ENCODE measurements around the gene CFDP1.

The CFDP1 gene

GRCh38 chr16:75394941-75395340, 38.4 kb downstream of the CFDP1 start:
- Histone ChIP-seq H3K4me3 (ENCODE audit: low read depth in 1 of 2, low read length in 2 of 2) (no peak overlapping the region), H3K9ac (ENCODE audit: low read length) (no peak overlapping the region), H3K4me1 (ENCODE audit: insufficient read depth, low read length) (no peaks in the 10 kb centered on the region), H3K27ac (ENCODE audit: low read depth, low read length) (no peak overlapping the region), H3K36me3 (ENCODE audit: insufficient read depth, low read length) (peaks cover 16% of the 10 kb centered on the region), H3K9me3 (ENCODE audit: low read length) (no peaks in the 10 kb centered on the region), H3K27me3 (ENCODE audit: control insufficient read depth in 1 of 2, insufficient read depth in 2 of 2, low read length in 2 of 2) (no peaks in the 10 kb centered on the region)

GRCh38 chr16:75392906-75393305, 40.4 kb downstream of the CFDP1 start:
- H3K27ac ChIP-seq (ENCODE audit: low read depth, low read length), result no peak overlapping the region
- no peak overlapping the region for H3K9ac ChIP-seq (ENCODE audit: low read length)
- H3K4me3 ChIP-seq (ENCODE audit: low read depth in 1 of 2, low read length in 2 of 2), result no peak overlapping the region
- H3K9me3 ChIP-seq (ENCODE audit: low read length), result no peaks in the 10 kb centered on the region
- H3K27me3 ChIP-seq (ENCODE audit: control insufficient read depth in 1 of 2, insufficient read depth in 2 of 2, low read length in 2 of 2), result no peaks in the 10 kb centered on the region
- H3K4me1 ChIP-seq (ENCODE audit: insufficient read depth, low read length), result no peaks in the 10 kb centered on the region
- peaks cover 16% of the 10 kb centered on the region for H3K36me3 ChIP-seq (ENCODE audit: insufficient read depth, low read length)

- Histone ChIP-seq H3K4me3 (ENCODE audit: low read depth in 1 of 2, low read length in 2 of 2) (no peak overlapping the region), H3K4me1 (ENCODE audit: insufficient read depth, low read length) (no peaks in the 10 kb centered on the region), H3K27me3 (ENCODE audit: control insufficient read depth in 1 of 2, insufficient read depth in 2 of 2, low read length in 2 of 2) (no peaks in the 10 kb centered on the region), H3K9ac (ENCODE audit: low read length) (no peak overlapping the region), H3K36me3 (ENCODE audit: insufficient read depth, low read length) (peaks cover 16% of the 10 kb centered on the region), H3K27ac (ENCODE audit: low read depth, low read length) (no peak overlapping the region), H3K9me3 (ENCODE audit: low read length) (no peaks in the 10 kb centered on the region)
Measured at GRCh38 chr16:75390926-75391653, 42.2 kb downstream of the CFDP1 start.

DNA sequence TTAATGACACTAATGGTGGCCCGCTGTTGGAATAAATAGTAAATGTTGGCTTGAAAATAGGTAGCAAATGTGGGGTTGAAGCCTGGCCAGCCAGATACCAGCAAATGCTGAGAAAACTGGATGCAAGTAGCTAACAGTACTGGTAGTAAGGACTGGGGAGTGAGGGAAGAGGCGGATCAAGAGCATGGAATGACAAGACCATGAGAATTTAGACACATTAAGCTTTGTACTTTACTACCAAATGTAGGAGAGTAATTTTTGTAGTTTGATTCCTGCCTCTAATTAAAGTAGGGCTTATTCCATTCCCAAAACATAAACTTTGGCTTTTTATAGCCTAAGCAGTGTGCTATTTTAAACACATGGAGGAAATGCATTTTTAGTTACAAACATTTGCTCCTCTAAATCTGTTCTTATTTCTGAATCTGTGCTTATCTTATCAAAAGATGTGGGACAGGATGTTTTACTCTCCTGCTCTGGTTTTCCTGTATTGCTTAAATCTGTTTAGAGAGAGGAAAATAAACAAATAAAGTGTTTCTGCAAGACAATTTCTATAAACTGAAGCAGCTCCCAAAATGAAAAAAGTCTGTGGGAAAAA, 44.1 kb downstream of the CFDP1 start:
- Histone ChIP-seq H3K27ac (ENCODE audit: low read depth, low read length) (no peak overlapping the region), H3K9ac (ENCODE audit: low read length) (no peak overlapping the region), H3K4me3 (ENCODE audit: low read depth in 1 of 2, low read length in 2 of 2) (no peak overlapping the region), H3K9me3 (ENCODE audit: low read length) (no peaks in the 10 kb centered on the region), H3K4me1 (ENCODE audit: insufficient read depth, low read length) (no peaks in the 10 kb centered on the region), H3K36me3 (ENCODE audit: insufficient read depth, low read length) (peaks cover 10% of the 10 kb centered on the region), H3K27me3 (ENCODE audit: control insufficient read depth in 1 of 2, insufficient read depth in 2 of 2, low read length in 2 of 2) (no peaks in the 10 kb centered on the region)

- H3K27ac ChIP-seq (ENCODE audit: low read depth, low read length), result no peak overlapping the region
- H3K9me3 ChIP-seq (ENCODE audit: low read length), result no peaks in the 10 kb centered on the region
- H3K4me3 ChIP-seq (ENCODE audit: low read depth in 1 of 2, low read length in 2 of 2), result no peak overlapping the region
- no peaks in the 10 kb centered on the region for H3K27me3 ChIP-seq (ENCODE audit: control insufficient read depth in 1 of 2, insufficient read depth in 2 of 2, low read length in 2 of 2)
- H3K4me1 ChIP-seq (ENCODE audit: insufficient read depth, low read length), result no peaks in the 10 kb centered on the region
- H3K9ac ChIP-seq (ENCODE audit: low read length), result no peak overlapping the region
- H3K36me3 ChIP-seq (ENCODE audit: insufficient read depth, low read length), result peaks cover 8% of the 10 kb centered on the region
Measured at GRCh38 chr16:75387951-75388350, 45.4 kb downstream of the CFDP1 start.

DNA sequence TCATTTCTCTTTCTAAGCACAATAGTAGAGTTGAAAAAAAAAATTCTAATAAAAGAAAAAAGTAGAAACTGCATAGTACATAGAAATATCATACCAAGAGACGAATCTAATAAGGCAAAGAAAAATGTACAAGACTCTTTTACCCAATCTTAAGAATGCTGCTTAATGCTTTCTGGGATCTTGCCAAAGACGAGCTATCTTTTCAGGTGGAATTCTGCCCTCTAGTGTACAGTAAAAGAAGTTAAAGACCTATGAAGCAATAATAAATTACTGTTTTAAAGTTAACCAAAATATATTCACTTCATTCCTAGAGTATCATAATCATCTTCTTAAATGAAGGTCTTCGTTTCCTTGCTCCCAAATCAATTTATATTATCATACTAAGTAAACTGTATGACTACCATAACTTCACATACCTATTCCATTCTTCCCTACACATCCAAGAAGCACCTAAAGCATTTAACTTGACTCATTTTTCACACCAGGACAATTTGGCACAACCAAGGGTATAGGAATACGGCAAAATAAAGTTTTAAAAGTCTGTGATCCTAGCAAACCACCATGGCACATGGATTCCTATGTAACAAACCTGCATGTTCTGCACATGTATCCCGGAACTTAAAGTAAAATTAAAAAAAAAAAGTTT, 47.7 kb downstream of the CFDP1 start:
- Histone ChIP-seq H3K27me3 (ENCODE audit: control insufficient read depth in 1 of 2, insufficient read depth in 2 of 2, low read length in 2 of 2) (no peaks in the 10 kb centered on the region), H3K9ac (ENCODE audit: low read length) (no peak overlapping the region), H3K36me3 (ENCODE audit: insufficient read depth, low read length) (peaks cover under 1% of the 10 kb centered on the region), H3K4me1 (ENCODE audit: insufficient read depth, low read length) (no peaks in the 10 kb centered on the region), H3K27ac (ENCODE audit: low read depth, low read length) (no peak overlapping the region), H3K4me3 (ENCODE audit: low read depth in 1 of 2, low read length in 2 of 2) (no peak overlapping the region), H3K9me3 (ENCODE audit: low read length) (no peaks in the 10 kb centered on the region)

DNA sequence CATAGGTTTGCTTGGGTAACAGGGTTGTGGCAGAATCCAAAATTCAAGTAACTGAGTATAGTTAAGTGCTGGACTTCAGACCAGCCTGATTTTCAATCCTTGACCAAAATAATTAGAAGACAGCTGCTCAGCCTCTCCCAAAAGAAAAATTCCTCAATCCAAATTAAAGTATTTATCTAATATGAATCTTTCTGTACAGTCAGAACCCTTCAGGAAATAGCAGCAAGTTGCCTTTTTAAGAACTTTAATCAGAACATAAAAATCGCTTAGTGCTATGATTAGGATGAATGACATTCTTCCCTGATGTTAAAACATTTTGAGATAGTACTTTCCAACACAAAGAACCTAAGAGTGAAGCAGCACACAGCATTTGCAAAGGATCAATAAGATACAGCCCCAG, 50.2 kb downstream of the CFDP1 start:
- Histone ChIP-seq H3K9me3 (ENCODE audit: low read length) (no peaks in the 10 kb centered on the region), H3K4me3 (ENCODE audit: low read depth in 1 of 2, low read length in 2 of 2) (no peak overlapping the region)

GRCh38 chr16:75382611-75383010, 50.7 kb downstream of the CFDP1 start:
- H3K4me3 ChIP-seq (ENCODE audit: low read depth in 1 of 2, low read length in 2 of 2), result no peak overlapping the region
- no peak overlapping the region for H3K27ac ChIP-seq (ENCODE audit: low read depth, low read length)
- no peaks in the 10 kb centered on the region for H3K27me3 ChIP-seq (ENCODE audit: control insufficient read depth in 1 of 2, insufficient read depth in 2 of 2, low read length in 2 of 2)
- H3K36me3 ChIP-seq (ENCODE audit: insufficient read depth, low read length), result no peaks in the 10 kb centered on the region
- no peaks in the 10 kb centered on the region for H3K4me1 ChIP-seq (ENCODE audit: insufficient read depth, low read length)
- H3K9me3 ChIP-seq (ENCODE audit: low read length), result no peaks in the 10 kb centered on the region
- H3K9ac ChIP-seq (ENCODE audit: low read length), result no peak overlapping the region

More for the DNA sequence above, 50.2 kb downstream of the CFDP1 start:
- Histone ChIP-seq H3K36me3 (ENCODE audit: insufficient read depth, low read length) (no peaks in the 10 kb centered on the region), H3K9ac (ENCODE audit: low read length) (no peak overlapping the region), H3K27ac (ENCODE audit: low read depth, low read length) (no peak overlapping the region), H3K27me3 (ENCODE audit: control insufficient read depth in 1 of 2, insufficient read depth in 2 of 2, low read length in 2 of 2) (no peaks in the 10 kb centered on the region), H3K4me1 (ENCODE audit: insufficient read depth, low read length) (no peaks in the 10 kb centered on the region)

GRCh38 chr16:75380870-75381269, 52.4 kb downstream of the CFDP1 start:
- Histone ChIP-seq H3K4me3 (ENCODE audit: low read depth in 1 of 2, low read length in 2 of 2) (no peak overlapping the region), H3K36me3 (ENCODE audit: insufficient read depth, low read length) (no peaks in the 10 kb centered on the region), H3K27me3 (ENCODE audit: control insufficient read depth in 1 of 2, insufficient read depth in 2 of 2, low read length in 2 of 2) (no peaks in the 10 kb centered on the region), H3K9ac (ENCODE audit: low read length) (no peak overlapping the region), H3K4me1 (ENCODE audit: insufficient read depth, low read length) (no peaks in the 10 kb centered on the region), H3K9me3 (ENCODE audit: low read length) (no peaks in the 10 kb centered on the region), H3K27ac (ENCODE audit: low read depth, low read length) (no peak overlapping the region)

GRCh38 chr16:75379911-75380847, 53.1 kb downstream of the CFDP1 start:
- H3K4me3 ChIP-seq (ENCODE audit: low read depth in 1 of 2, low read length in 2 of 2), result no peak overlapping the region
- no peaks in the 10 kb centered on the region for H3K4me1 ChIP-seq (ENCODE audit: insufficient read depth, low read length)
- no peaks in the 10 kb centered on the region for H3K9me3 ChIP-seq (ENCODE audit: low read length)
- H3K9ac ChIP-seq (ENCODE audit: low read length), result no peak overlapping the region
- no peaks in the 10 kb centered on the region for H3K36me3 ChIP-seq (ENCODE audit: insufficient read depth, low read length)
- H3K27me3 ChIP-seq (ENCODE audit: control insufficient read depth in 1 of 2, insufficient read depth in 2 of 2, low read length in 2 of 2), result no peaks in the 10 kb centered on the region
- H3K27ac ChIP-seq (ENCODE audit: low read depth, low read length), result no peak overlapping the region

GRCh38 chr16:75379339-75379738, 54.0 kb downstream of the CFDP1 start:
- no peak overlapping the region for H3K27ac ChIP-seq (ENCODE audit: low read depth, low read length)
- H3K27me3 ChIP-seq (ENCODE audit: control insufficient read depth in 1 of 2, insufficient read depth in 2 of 2, low read length in 2 of 2), result no peaks in the 10 kb centered on the region
- H3K9me3 ChIP-seq (ENCODE audit: low read length), result no peaks in the 10 kb centered on the region
- H3K4me1 ChIP-seq (ENCODE audit: insufficient read depth, low read length), result no peaks in the 10 kb centered on the region
- no peaks in the 10 kb centered on the region for H3K36me3 ChIP-seq (ENCODE audit: insufficient read depth, low read length)
- no peak overlapping the region for H3K4me3 ChIP-seq (ENCODE audit: low read depth in 1 of 2, low read length in 2 of 2)
- H3K9ac ChIP-seq (ENCODE audit: low read length), result no peak overlapping the region
